ENCODE measurements around the gene LMOD1. TPM values are rescaled to one million over a fixed set of nuclear protein-coding genes. Genes with fewer than 3 reads are reported as not detected.

LMOD1 gene
- total and polyA plus RNA-seq, 2 of the 8 experiments (the other 6 are each of a cell fraction or from before 2014, with no cell fraction given): 0.77 to 1.4 TPM

GRCh38 chr1:201887116-201887866, 59.1 kb downstream of the LMOD1 start:
- no peaks in the 10 kb centered on the region for H3K36me3 ChIP-seq (ENCODE audit: control insufficient read depth in 2 of 4, insufficient read depth in 4 of 4, low read length in 3 of 4)
- H2BK15ac ChIP-seq (ENCODE audit: low read length): no peak overlapping the region; the same call in 1 of the 2 replicates
- no peak overlapping the region for H4K8ac ChIP-seq (ENCODE audit: extremely low read depth, insufficient read depth, low read length)
- H4K20me1 ChIP-seq (replicated peaks in 1 of 2; ENCODE audit: control insufficient read depth in 1 of 2, insufficient read depth in 2 of 2, low read length in 2 of 2): no peaks in the 10 kb centered on the region
- H2AK5ac ChIP-seq (ENCODE audit: low read depth, low read length): no peak overlapping the region
- ChIA-PET POLR2A (ENCODE audit: partially characterized antibody) (interaction anchor here (0.5 to 1.5 kb wide), 7 partner anchors 9 to 75 kb away, joined by 3 to 5 read pairs (median 4); partner anchors contain the start of gene TIMM17A), CTCF (ENCODE audit: partially characterized antibody) (interaction anchor here (0.7 to 14.8 kb wide), 11 partner anchors 8 to 628 kb away, joined by 3 to 244 read pairs (median 5); partner anchors contain the start of gene ELF3)
- H3K23ac ChIP-seq (ENCODE audit: insufficient read length): no peak overlapping the region
- H2BK5ac ChIP-seq (ENCODE audit: low read depth, low read length): no peak overlapping the region
- no peaks in the 10 kb centered on the region for H3K79me2 ChIP-seq (ENCODE audit: control insufficient read depth in 1 of 2, insufficient read depth in 2 of 2, low read length in 2 of 2)
- no peak overlapping the region for H3K27ac ChIP-seq (ENCODE audit: low read depth, low read length)
- WGBS, 2 experiments (ENCODE audit: extremely low coverage in 1 of 2, insufficient coverage in 1 of 2, insufficient read length in 1 of 2, insufficient replicate concordance in 2 of 2, low coverage in 1 of 2, low lambda C conversion rate in 2 of 2, missing lambda C conversion rate in 1 of 2): 88% methylated on average over 5 of the region's 5 CpGs; no CpG with 5 or more reads in 1 of the 2 experiments
- no peak overlapping the region for H2BK120ac ChIP-seq (replicated peaks; ENCODE audit: low read depth, low read length)
- no peak overlapping the region for H3K9ac ChIP-seq (replicated peaks in 1 of 4; ENCODE audit: extremely low read depth in 1 of 4, low read depth in 3 of 4, low read length in 3 of 4)
- no peak overlapping the region for H4K5ac ChIP-seq (ENCODE audit: insufficient read length, low read depth, low read length)
- H3K4me3 ChIP-seq (ENCODE audit: extremely low read depth in 1 of 4, insufficient read depth in 2 of 4, low read depth in 3 of 4, low read length in 4 of 4): no peak overlapping the region
- H3K4ac ChIP-seq (replicated peaks; ENCODE audit: insufficient read length, low read depth, low read length): no peak overlapping the region
- no peaks in the 10 kb centered on the region for H3K79me1 ChIP-seq (ENCODE audit: low read depth, low read length)
- peaks cover 14% of the 10 kb centered on the region; the same call in 1 of the 2 replicates for H3K23me2 ChIP-seq (ENCODE audit: low read depth, low read length)
- no peak overlapping the region for H2BK20ac ChIP-seq (ENCODE audit: low read length)
- no peak overlapping the region for H3K18ac ChIP-seq (ENCODE audit: extremely low read depth, low read length)
- H3K4me1 ChIP-seq (replicated peaks in 1 of 4; ENCODE audit: control insufficient read depth in 3 of 4, insufficient read depth in 4 of 4, low read length in 3 of 4): peaks cover 4 to 10% (median 7%) of the 10 kb centered on the region in 4 experiments
- no peak overlapping the region for H3K14ac ChIP-seq (ENCODE audit: insufficient read length)
- no peak overlapping the region for H2BK12ac ChIP-seq (ENCODE audit: low read depth, low read length)
- no peak overlapping the region for H2AFZ ChIP-seq (ENCODE audit: low read length)
- H3K56ac ChIP-seq (replicated peaks; ENCODE audit: insufficient read length, low read depth, low read length): no peak overlapping the region
- no peak overlapping the region; a peak in 1 of 4 replicates for H3K4me2 ChIP-seq (ENCODE audit: insufficient read depth in 1 of 2, low read depth in 2 of 2, low read length in 2 of 2)
- H3K9me3 ChIP-seq (ENCODE audit: insufficient read depth in 2 of 2, low read depth in 1 of 2, low read length in 1 of 2): no peaks in the 10 kb centered on the region
- no peak overlapping the region for H4K91ac ChIP-seq (replicated peaks; ENCODE audit: insufficient read length, low read length)
- FAIRE-seq (no peak), DNase-seq (ENCODE audit: low read depth in 1 of 2, low spot score in 2 of 2) (no peak)
- peaks cover 0 to 10% (median 6%) of the 10 kb centered on the region in 4 experiments; a peak in 4 of 7 replicates for H3K27me3 ChIP-seq (replicated peaks in 1 of 4; ENCODE audit: control insufficient read depth in 3 of 4, extremely low read depth in 1 of 4, insufficient read depth in 3 of 4, low read length in 3 of 4)
- no peak for TF ChIP-seq YY1 (IDR thresholded peaks at IDR 0.05; ENCODE audit: low read depth, low read length)
